Measurements from ENCODE around the gene OR2D2. TPM values are rescaled to one million over a fixed set of nuclear protein-coding genes. Genes with fewer than 3 reads are reported as not detected.
A peak's percentile ranks its signal among the peaks of the same experiment; 100 is the strongest.

OR2D2 gene
- total RNA-seq, 1 donor from 2014 or later: 0.35 TPM

GRCh38 chr11:6926208-6927029 is 34.1 kb upstream of the OR2D2 start, which contains the start of gene ZNF215:
TSS of gene ZNF215 (plus strand) at chr11:6926426. CDS start at chr11:6932273, 5,847 bp downstream.
- peak within 1 kb of the TSS; percentile 92 for H3K4me3 ChIP-seq (ENCODE audit: low read depth, low read length)
- peak; percentile 33 for DNase-seq (ENCODE audit: low read depth)
- no peak for TF ChIP-seq CTCF (conservative IDR thresholded peaks at IDR 0.05; ENCODE audit: low read depth, low read length)

- no peak for TF ChIP-seq CTCF (conservative IDR thresholded peaks at IDR 0.05; ENCODE audit: low read depth, low read length)
- peak; percentile 25 for DNase-seq (ENCODE audit: low read depth)
Measured at GRCh38 chr11:6925636-6926207, 33.4 kb upstream of the OR2D2 start.

GRCh38 chr11:6925007-6925577 is 32.8 kb upstream of the OR2D2 start:
- TF ChIP-seq CTCF (conservative IDR thresholded peaks at IDR 0.05; ENCODE audit: low read depth, low read length): no peak
- no peak for DNase-seq (ENCODE audit: low read depth)
- no peak overlapping the region for H3K4me3 ChIP-seq (ENCODE audit: low read depth, low read length)

More at GRCh38 chr11:6925636-6926207, 33.4 kb upstream of the OR2D2 start:
- peak overlapping the region; percentile 92 for H3K4me3 ChIP-seq (ENCODE audit: low read depth, low read length)

GRCh38 chr11:6920702-6921101 is 28.4 kb upstream of the OR2D2 start, which contains the start of gene OR2D3:
TSS of gene OR2D3 (plus strand) at chr11:6921002. CDS start at chr11:6921002, 0 bp downstream.
- no peak for TF ChIP-seq CTCF (conservative IDR thresholded peaks at IDR 0.05; ENCODE audit: low read depth, low read length)
- DNase-seq (ENCODE audit: low read depth): no peak
- no peak within 1 kb of the TSS for H3K4me3 ChIP-seq (ENCODE audit: low read depth, low read length)

DNA sequence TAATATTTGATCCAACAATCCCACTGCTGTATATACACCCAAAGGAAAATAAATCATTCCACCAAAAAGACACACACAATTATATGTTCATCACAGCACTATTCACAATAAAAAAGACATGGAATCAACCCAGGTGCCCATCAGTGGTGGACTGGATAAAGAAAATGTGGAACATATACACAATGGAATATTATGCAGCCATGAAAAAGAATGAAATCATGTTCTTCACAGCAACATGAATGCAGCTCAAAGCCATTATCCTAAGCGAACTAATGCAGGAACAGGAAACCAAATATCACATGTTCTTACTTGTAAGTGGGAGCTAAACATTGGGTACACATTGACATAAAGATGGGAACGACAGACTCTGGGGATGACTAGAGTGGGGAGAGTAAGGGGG is 27.4 kb upstream of the OR2D2 start:
- no peak for DNase-seq (ENCODE audit: low read depth)
- H3K4me3 ChIP-seq (ENCODE audit: low read depth, low read length): no peak overlapping the region
- no peak for TF ChIP-seq CTCF (conservative IDR thresholded peaks at IDR 0.05; ENCODE audit: low read depth, low read length)

DNA sequence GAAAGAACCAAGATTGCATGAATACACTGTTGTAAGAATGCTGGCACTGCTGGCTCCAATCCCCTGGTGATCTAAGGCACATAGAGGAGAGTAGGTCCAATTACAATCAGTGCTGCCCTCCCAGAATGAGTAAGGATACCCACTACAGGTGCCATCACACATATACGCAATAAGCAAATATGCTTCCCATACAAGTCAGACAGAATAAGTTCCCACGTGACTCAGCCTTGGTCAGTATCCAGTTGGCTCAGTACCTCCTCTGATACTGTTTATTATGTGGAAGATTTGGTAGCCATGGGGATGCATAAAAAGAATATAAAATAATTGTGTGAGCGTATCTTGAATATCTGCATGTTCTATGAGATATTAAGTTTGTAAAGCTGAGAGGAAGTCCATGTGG is 19.6 kb upstream of the OR2D2 start:
- no peak for DNase-seq (ENCODE audit: low read depth)
- TF ChIP-seq CTCF (conservative IDR thresholded peaks at IDR 0.05; ENCODE audit: low read depth, low read length): no peak
- H3K4me3 ChIP-seq (ENCODE audit: low read depth, low read length): no peak overlapping the region
